ENCODE results near the gene GOLT1A. TPM values are rescaled to one million over a fixed set of nuclear protein-coding genes. Genes with fewer than 3 reads are reported as not detected.

Gene GOLT1A
- polyA plus RNA-seq, 1 donor from 2014 or later, result not detected

DNA sequence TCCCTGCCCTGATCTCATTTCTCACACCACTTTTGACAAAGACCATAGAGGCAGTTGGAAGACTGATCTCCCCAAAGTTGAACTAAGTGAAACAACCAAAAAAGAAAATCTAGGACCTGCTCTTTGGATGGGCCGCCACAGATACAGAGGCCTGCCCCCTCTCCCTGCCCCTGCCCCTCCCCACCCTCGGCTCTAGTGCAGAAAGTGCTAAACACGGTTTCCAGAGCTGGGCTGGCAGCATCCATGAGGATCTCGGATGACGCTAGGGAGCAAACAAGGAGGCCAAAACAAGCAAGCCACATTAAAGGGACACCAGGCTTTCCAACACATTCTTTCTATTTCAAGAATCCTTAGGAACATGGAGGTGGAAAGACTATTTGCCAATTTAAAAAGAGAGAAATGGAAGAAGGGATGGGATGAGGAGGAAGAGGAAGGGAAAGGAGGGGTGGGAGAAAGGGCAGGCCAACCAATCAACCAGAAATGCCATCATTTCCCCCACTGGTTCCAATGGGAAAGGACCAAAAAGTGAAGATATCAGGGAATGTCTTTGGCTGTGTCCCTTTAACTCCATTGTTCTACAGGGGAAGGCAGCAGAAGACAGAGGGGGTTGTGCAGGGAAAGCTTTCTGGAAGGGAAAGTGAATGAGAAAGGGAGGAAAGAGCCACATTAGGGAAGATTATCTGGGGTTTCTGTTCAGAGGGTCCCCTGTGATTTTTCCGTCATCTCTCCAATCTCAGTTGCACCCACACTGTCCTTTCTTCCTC, 38.3 kb upstream of the GOLT1A start:
- H3K36me3 ChIP-seq (ENCODE audit: insufficient read depth, low read length), result peaks cover 11% of the 10 kb centered on the region
- no peak overlapping the region for H2AFZ ChIP-seq (ENCODE audit: low read depth, low read length)
- H3K9me2 ChIP-seq (ENCODE audit: insufficient read depth, low read length), result no peaks in the 10 kb centered on the region
- no peaks in the 10 kb centered on the region for H3K27me3 ChIP-seq (ENCODE audit: insufficient read depth, low read depth, low read length)
- TF ChIP-seq SMC3 (conservative IDR thresholded peaks at IDR 0.05; ENCODE audit: poor library complexity), result no peak
- TF ChIP-seq EZH2 (IDR thresholded peaks at IDR 0.05; ENCODE audit: borderline replicate concordance, insufficient read depth, low read length, poor library complexity, severe bottlenecking), result no peak
- no peak for TF ChIP-seq POLR2AphosphoS5 (IDR thresholded peaks at IDR 0.05)
- no peak for TF ChIP-seq MXI1 (conservative IDR thresholded peaks at IDR 0.05; ENCODE audit: poor library complexity, severe bottlenecking)
- no peak for TF ChIP-seq TAF1 (IDR thresholded peaks at IDR 0.05; ENCODE audit: low read depth)
- TF ChIP-seq EP300 (conservative IDR thresholded peaks at IDR 0.05; ENCODE audit: poor library complexity, severe bottlenecking), result no peak
- TF ChIP-seq RAD21 (conservative IDR thresholded peaks at IDR 0.05), result no peak
- TF ChIP-seq CTCF (IDR thresholded peaks at IDR 0.05; ENCODE audit: poor library complexity, severe bottlenecking), result no peak
- TF ChIP-seq, protein P1, sequence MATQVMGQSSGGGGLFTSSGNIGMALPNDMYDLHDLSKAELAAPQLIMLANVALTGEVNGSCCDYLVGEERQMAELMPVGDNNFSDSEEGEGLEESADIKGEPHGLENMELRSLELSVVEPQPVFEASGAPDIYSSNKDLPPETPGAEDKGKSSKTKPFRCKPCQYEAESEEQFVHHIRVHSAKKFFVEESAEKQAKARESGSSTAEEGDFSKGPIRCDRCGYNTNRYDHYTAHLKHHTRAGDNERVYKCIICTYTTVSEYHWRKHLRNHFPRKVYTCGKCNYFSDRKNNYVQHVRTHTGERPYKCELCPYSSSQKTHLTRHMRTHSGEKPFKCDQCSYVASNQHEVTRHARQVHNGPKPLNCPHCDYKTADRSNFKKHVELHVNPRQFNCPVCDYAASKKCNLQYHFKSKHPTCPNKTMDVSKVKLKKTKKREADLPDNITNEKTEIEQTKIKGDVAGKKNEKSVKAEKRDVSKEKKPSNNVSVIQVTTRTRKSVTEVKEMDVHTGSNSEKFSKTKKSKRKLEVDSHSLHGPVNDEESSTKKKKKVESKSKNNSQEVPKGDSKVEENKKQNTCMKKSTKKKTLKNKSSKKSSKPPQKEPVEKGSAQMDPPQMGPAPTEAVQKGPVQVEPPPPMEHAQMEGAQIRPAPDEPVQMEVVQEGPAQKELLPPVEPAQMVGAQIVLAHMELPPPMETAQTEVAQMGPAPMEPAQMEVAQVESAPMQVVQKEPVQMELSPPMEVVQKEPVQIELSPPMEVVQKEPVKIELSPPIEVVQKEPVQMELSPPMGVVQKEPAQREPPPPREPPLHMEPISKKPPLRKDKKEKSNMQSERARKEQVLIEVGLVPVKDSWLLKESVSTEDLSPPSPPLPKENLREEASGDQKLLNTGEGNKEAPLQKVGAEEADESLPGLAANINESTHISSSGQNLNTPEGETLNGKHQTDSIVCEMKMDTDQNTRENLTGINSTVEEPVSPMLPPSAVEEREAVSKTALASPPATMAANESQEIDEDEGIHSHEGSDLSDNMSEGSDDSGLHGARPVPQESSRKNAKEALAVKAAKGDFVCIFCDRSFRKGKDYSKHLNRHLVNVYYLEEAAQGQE (IDR thresholded peaks at IDR 0.05; ENCODE audit: borderline replicate concordance), result no peak
- no peak overlapping the region for H3K27ac ChIP-seq (ENCODE audit: low read length)
- no peak overlapping the region for H3K9ac ChIP-seq (ENCODE audit: low read length)
- no peaks in the 10 kb centered on the region for H3F3A ChIP-seq (ENCODE audit: insufficient read depth, low read length, poor library complexity, severe bottlenecking)
- no peaks in the 10 kb centered on the region for H3K79me2 ChIP-seq (replicated peaks; ENCODE audit: insufficient read depth, low read length)
- H4K20me1 ChIP-seq (ENCODE audit: insufficient read depth), result no peaks in the 10 kb centered on the region
- no peaks in the 10 kb centered on the region for H3K9me3 ChIP-seq (ENCODE audit: low read length)
- no peak overlapping the region for H3K4me3 ChIP-seq (ENCODE audit: low read length)
- H3K4me2 ChIP-seq (ENCODE audit: low read length), result no peak overlapping the region

- Histone ChIP-seq H3F3A (ENCODE audit: insufficient read depth, low read length, poor library complexity, severe bottlenecking) (no peaks in the 10 kb centered on the region), H3K4me2 (ENCODE audit: low read length) (no peak overlapping the region), H3K9ac (ENCODE audit: low read length) (no peak overlapping the region), H3K36me3 (ENCODE audit: insufficient read depth, low read length) (peaks cover 12% of the 10 kb centered on the region), H3K27me3 (ENCODE audit: insufficient read depth, low read depth, low read length) (no peaks in the 10 kb centered on the region), H3K79me2 (replicated peaks; ENCODE audit: insufficient read depth, low read length) (no peaks in the 10 kb centered on the region), H3K27ac (ENCODE audit: low read length) (no peak overlapping the region), H3K4me3 (ENCODE audit: low read length) (no peak overlapping the region), H3K9me2 (ENCODE audit: insufficient read depth, low read length) (no peaks in the 10 kb centered on the region), H4K20me1 (ENCODE audit: insufficient read depth) (no peaks in the 10 kb centered on the region), H2AFZ (ENCODE audit: low read depth, low read length) (no peak overlapping the region), H3K9me3 (ENCODE audit: low read length) (no peaks in the 10 kb centered on the region)
- TF ChIP-seq MXI1 (conservative IDR thresholded peaks at IDR 0.05; ENCODE audit: poor library complexity, severe bottlenecking), result no peak
- no peak for TF ChIP-seq TAF1 (IDR thresholded peaks at IDR 0.05; ENCODE audit: low read depth)
- no peak for TF ChIP-seq RAD21 (conservative IDR thresholded peaks at IDR 0.05)
- no peak for TF ChIP-seq POLR2AphosphoS5 (IDR thresholded peaks at IDR 0.05)
- TF ChIP-seq CTCF (IDR thresholded peaks at IDR 0.05; ENCODE audit: poor library complexity, severe bottlenecking), result no peak
These were observed 37.5 kb upstream of the GOLT1A start for GRCh38 chr1:204251286-204251685.

All from neural cell (in vitro differentiated cells).